Adrenal gland (tissue), 12 donors: ENCODE results near the gene E2F6. TPM values are rescaled to one million over a fixed set of nuclear protein-coding genes. Genes with fewer than 3 reads are reported as not detected.

Experiments
- DNase-seq, 7 donors: peaks; one replicate each; pipeline ENCODE4 v3.0.0-alpha.2; 2019 to 2020
- H3K27ac ChIP-seq, 5 donors: fragments of 200-600 bp; sonication (generic) in 4 of 5; 1 replicate in 3 of 5; 2 replicates in 2 of 5; pipeline versions ENCODE4 v1.5.1 to v1.8.0; 2016 to 2020; ENCODE audit warnings: mild to moderate bottlenecking in 1 of 5
- H3K27me3 ChIP-seq: fragments of 200-600 bp; 2 replicates; pipeline ENCODE4 v1.8.0; 2021
- H3K36me3 ChIP-seq, 2 donors: fragments of 200-600 bp; replicated peaks in 1 of 2; 1 replicate in 1 of 2; 2 replicates in 1 of 2; pipeline versions ENCODE4 v1.5.1 to v1.8.0; 2018 to 2022
- H3K4me1 ChIP-seq, 2 donors: fragments of 200-600 bp; replicated peaks in 1 of 2; 1 replicate in 1 of 2; 2 replicates in 1 of 2; pipeline versions ENCODE4 v1.5.1 to v1.8.0; 2018 to 2021
- H3K4me3 ChIP-seq, 4 donors: fragments of 200-600 bp; sonication (generic) in 3 of 4; one replicate each; pipeline ENCODE4 v1.5.1; 2016 to 2018
- H3K9me3 ChIP-seq, 3 donors: fragments of 200-600 bp; sonication (generic) in 1 of 3; replicated peaks in 1 of 3; 1 replicate in 2 of 3; 2 replicates in 1 of 3; pipeline versions ENCODE4 v1.5.1 to v1.8.0; 2016 to 2021
- CTCF ChIP-seq, 6 experiments: fragments of 450-650 bp in 4 of 6; fragments of 200-600 bp in 2 of 6; sonication (generic) in 1 of 6; IDR thresholded peaks; 1 replicate in 5 of 6; 2 replicates in 1 of 6; pipeline versions ENCODE4 v1.5.1 to v1.8.0; 2016 to 2021; ENCODE audit warnings: antibody characterized with exemption in 6 of 6, mild to moderate bottlenecking in 2 of 6, moderate library complexity in 1 of 6
- POLR2A ChIP-seq, 2 donors: fragments of 450-650 bp; IDR thresholded peaks; one replicate each; pipeline ENCODE4 v1.6.1; 2017; ENCODE audit warnings: antibody characterized with exemption in 2 of 2, mild to moderate bottlenecking in 2 of 2, moderate library complexity in 1 of 2
- WGBS, 4 donors: extraction: QIAGEN DNeasy Blood & Tissue Kit in 2 of 4; methylation state at CpG; one replicate each; pipeline versions ENCODE4 v1.1.5 to v1.1.7; 2013 to 2017; 5-methylcytosine and 5-hydroxymethylcytosine counted together
- intact Hi-C, 2 donors: fragments of 100-400 bp; cut with DNase I; formaldehyde crosslinking; loops; one replicate each; pipeline versions ENCODE4 v1.14.1 to v1.15.0; 2022 to 2023
- polyA plus RNA-seq, 3 donors: library from polyadenylated mRNA; stranded (reverse); fragments of 200-250 nt in 2 of 3; fragments of 350-450 nt in 1 of 3; fragmentation: Illumina TruSeq in 1 of 3; extraction: RNeasy Lipid Tissue Mini Kit (QIAGEN cat#74804) in 1 of 3; gene quantifications; one replicate each; pipeline ENCODE4 v1.2.3, GENCODE V29; 2013 to 2014
- total RNA-seq, 9 donors: library from RNA; depleted of rRNA in 4 of 9; stranded (reverse); fragments of >200 nt in 4 of 9; fragments of 120-200 nt in 1 of 9; fragmentation: NEBNext Ultra II Directional in 1 of 9; extraction: Animal tissue kit (Norgen Biotek cat#: 25700) in 1 of 9; gene quantifications; one replicate each; pipeline versions ENCODE4 v1.1.0 to v1.2.4, GENCODE V29; 2013 to 2023
- donor health status: healthy with polysubstance abuse.
- donor health status: Bipolar disorder and iron deficiency.
- donor health status: DM: yes; HTN: yes; CAD: no.
- donor health status: DM: no; HTN: no; CAD: no.
- donor health status: DM: no; HTN: no; CAD: no.
- donor health status: DM: yes; HTN: yes; CAD: no.

Gene E2F6
- total and polyA plus RNA-seq, 12 donors: 8.0 to 38.8 (median 12.5) TPM

GRCh38 chr2:11427224-11427623 is 38.7 kb downstream of the E2F6 start:
- H3K9me3 ChIP-seq: no peaks in the 10 kb centered on the region
- intact Hi-C loops: no loop called here
- peaks cover 0 to 6% of the 10 kb centered on the region in 2 donors for H3K4me1 ChIP-seq
- H3K36me3 ChIP-seq: no peaks in the 10 kb centered on the region
- no peaks in the 10 kb centered on the region for H3K27me3 ChIP-seq
- H3K4me3 ChIP-seq: no peak overlapping the region
- no peak overlapping the region for H3K27ac ChIP-seq
- no peak for DNase-seq
- TF ChIP-seq POLR2A (IDR thresholded peaks at IDR 0.05): no peak
- TF ChIP-seq CTCF (IDR thresholded peaks at IDR 0.05): no peak

- Histone ChIP-seq H3K27ac (no peak overlapping the region), H3K4me3 (no peak overlapping the region), H3K4me1 (peaks cover 0 to 6% of the 10 kb centered on the region in 2 donors), H3K36me3 (no peaks in the 10 kb centered on the region), H3K27me3 (no peaks in the 10 kb centered on the region), H3K9me3 (peaks cover 0 to 5% (median 0%) of the 10 kb centered on the region in 3 donors)
- no peak for TF ChIP-seq POLR2A (IDR thresholded peaks at IDR 0.05)
- no peak for TF ChIP-seq CTCF (IDR thresholded peaks at IDR 0.05)
- DNase-seq: peak; percentile 30 to 77 (median 68)
- WGBS, 4 donors: 74 to 77% (median 75%) methylated on average over 4 of the region's 4 CpGs
- intact Hi-C loops: no loop called here
Observed at GRCh38 chr2:11422901-11423435, 43.0 kb downstream of the E2F6 start.

- 78 to 95% (median 85%) methylated on average over 5 of the region's 5 CpGs for WGBS, 4 donors
- Histone ChIP-seq H3K4me3 (no peak overlapping the region), H3K4me1 (peaks cover 0 to 6% of the 10 kb centered on the region in 2 donors), H3K36me3 (no peaks in the 10 kb centered on the region), H3K9me3 (peaks cover 0 to 5% (median 0%) of the 10 kb centered on the region in 3 donors), H3K27me3 (no peaks in the 10 kb centered on the region), H3K27ac (no peak overlapping the region)
- no peak for DNase-seq
- TF ChIP-seq POLR2A (IDR thresholded peaks at IDR 0.05) (no peak), CTCF (IDR thresholded peaks at IDR 0.05) (no peak)
- intact Hi-C loops: no loop called here
Observed at GRCh38 chr2:11422491-11422865, 43.5 kb downstream of the E2F6 start.

GRCh38 chr2:11421863-11422490 is 44.0 kb downstream of the E2F6 start:
- DNase-seq: no peak
- Histone ChIP-seq H3K27me3 (no peaks in the 10 kb centered on the region), H3K4me1 (peaks cover 0 to 6% of the 10 kb centered on the region in 2 donors), H3K4me3 (no peak overlapping the region), H3K27ac (no peak overlapping the region), H3K9me3 (peaks cover 0 to 5% (median 0%) of the 10 kb centered on the region in 3 donors), H3K36me3 (no peaks in the 10 kb centered on the region)
- intact Hi-C loops: no loop called here
- WGBS, 4 donors: 75 to 81% (median 79%) methylated on average over 7 of the region's 7 CpGs
- TF ChIP-seq POLR2A (IDR thresholded peaks at IDR 0.05) (no peak), CTCF (IDR thresholded peaks at IDR 0.05) (no peak)
